ENCODE measurements around the gene UTF1.
"Not testable (repeated sequence)": the region's sequence is repeated elsewhere in the genome, so short reads cannot be mapped to it uniquely, and the experiment has no call there.

The UTF1 gene

DNA sequence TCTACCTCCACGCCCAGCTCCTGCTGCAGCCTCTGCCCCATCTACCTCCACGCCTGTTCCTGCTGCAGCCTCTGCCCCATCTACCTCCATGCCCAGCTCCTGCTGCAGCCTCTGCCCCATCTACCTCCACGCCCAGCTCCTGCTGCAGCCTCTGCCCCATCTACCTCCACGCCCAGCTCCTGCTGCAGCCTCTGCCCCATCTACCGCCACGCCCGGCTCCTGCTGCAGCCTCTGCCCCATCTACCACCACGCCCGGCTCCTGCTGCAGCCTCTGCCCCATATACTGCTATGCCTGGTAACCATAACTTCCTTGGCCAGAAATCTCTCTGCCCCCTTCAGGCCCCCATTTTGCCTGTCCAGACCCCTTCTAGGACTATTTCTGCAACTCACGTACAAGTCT lies 35.0 kb downstream of the UTF1 start:
- not testable (repeated sequence) for DNase-seq (ENCODE audit: low spot score)

GRCh38 chr10:133266056-133266795 lies 36.2 kb downstream of the UTF1 start:
- no peak for DNase-seq (ENCODE audit: low spot score)

- DNase-seq (ENCODE audit: low spot score) = no peak
These were observed 37.3 kb downstream of the UTF1 start for GRCh38 chr10:133267293-133267692.

GRCh38 chr10:133267829-133268228 lies 37.8 kb downstream of the UTF1 start:
- DNase-seq (ENCODE audit: low spot score) = no peak

- DNase-seq (ENCODE audit: low spot score) = no peak
These were observed 38.5 kb downstream of the UTF1 start for GRCh38 chr10:133268532-133268931.

- DNase-seq (ENCODE audit: low spot score) = no peak
These were observed 39.4 kb downstream of the UTF1 start for GRCh38 chr10:133269367-133269766.

DNA sequence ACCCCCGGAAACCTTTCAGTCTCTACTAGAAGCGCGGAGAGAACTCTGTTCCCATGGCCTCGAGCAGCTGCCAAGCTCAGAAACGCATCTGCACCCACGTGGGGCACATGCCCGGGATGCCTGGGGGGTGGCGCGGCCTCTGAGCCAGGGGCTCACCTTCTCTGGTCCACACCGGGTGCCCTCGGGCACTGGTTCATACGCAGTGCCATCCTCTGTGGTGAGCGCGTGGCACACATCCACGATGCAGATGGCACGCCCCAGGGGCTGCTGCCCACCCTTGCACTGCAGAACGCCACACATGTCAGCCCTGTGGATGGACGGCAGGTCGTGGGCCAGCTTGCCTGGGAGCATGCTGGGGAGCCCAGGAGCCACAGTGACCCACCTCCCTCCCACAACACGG lies 40.2 kb downstream of the UTF1 start:
- DNase-seq (ENCODE audit: low spot score) = no peak

- DNase-seq (ENCODE audit: low spot score) = no peak
These were observed 40.8 kb downstream of the UTF1 start for GRCh38 chr10:133270773-133271297.

DNA sequence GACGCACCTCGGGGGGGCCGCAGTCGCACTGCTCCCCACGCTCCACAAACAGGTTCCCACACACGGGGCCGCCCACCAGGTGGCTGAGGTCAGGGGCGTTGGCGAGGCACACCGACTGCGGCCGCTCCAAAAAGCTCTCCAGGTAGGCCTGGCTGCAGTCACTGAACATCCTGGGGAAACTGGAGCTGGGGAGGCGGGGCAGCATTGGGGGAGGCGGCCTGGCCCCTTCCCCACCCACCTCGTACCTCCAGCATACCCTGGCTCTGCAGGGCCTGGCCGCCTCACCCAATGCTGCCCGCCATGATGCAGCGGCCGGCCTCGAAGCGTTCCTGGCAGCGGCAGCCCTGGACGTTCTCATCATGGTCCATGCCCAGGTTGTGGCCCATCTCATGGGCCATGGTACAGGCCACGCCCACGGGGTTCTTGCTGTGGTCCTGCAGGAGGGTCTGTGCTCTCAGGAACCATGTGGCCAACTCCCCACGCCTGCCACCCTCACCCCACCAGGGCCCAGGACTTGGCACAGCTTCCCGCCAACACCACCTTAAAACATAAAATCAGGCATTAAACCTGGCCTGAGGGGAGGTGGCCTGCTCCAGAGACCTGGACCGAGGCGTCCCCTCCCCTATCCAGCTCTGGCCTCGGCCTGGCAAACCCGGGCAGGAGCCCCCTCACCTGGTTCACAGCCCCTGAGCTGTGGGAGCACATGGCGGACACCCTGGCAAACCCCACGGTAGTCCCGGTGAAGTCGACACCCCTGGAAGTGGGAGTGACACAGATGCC lies 41.7 kb downstream of the UTF1 start:
- no peak for DNase-seq (ENCODE audit: low spot score)

- no peak for DNase-seq (ENCODE audit: low spot score)
These were observed 42.4 kb downstream of the UTF1 start for GRCh38 chr10:133272301-133272963.

GRCh38 chr10:133272964-133273420 lies 43.0 kb downstream of the UTF1 start:
- no peak for DNase-seq (ENCODE audit: low spot score)

- DNase-seq (ENCODE audit: low spot score) = no peak
These were observed 43.6 kb downstream of the UTF1 start for GRCh38 chr10:133273534-133274143.

DNA sequence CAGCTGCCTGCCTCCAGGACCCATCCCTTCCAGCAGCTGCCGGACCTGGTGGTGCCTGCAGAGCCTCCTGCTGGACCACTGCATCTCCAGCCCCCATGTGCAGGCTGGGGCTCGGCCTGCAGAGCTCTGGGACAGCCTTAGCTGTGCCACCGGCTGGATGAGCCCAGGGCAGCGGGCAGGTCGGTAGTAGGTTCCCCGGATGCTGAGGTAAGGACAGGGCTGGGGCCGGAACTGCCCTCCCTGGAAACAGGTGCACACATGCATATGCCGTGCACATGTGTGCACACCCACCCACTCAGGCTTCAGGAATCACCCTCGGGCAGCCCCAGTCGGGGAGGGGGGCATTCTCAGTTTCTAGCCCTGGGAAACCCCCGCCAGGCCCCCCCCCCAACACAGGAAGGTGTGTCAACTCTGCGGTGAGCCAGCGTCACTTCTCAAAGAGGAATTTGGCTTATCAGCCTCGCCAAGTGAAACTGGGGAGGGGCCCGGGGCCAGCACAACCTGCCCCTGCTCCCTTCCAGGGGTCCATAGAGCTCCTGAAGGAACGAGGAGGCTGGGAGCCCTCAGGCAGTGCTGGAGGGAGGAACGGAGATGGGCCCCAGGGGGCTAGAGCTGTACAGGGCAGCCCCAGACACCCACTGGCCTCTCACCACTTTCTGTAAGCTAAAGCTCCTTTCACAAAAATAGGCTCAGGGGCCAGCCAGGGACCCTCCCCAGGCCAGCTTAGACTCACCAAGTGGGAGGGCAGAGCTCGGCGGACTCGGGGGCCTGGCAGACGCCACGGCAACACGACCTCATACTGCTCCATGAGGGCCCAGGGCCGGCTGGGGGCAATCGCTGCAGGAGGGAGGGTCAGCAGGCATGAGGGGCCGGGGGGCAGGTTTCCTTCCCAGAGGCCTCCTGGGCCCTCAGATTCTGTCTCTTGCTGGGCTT lies 45.0 kb downstream of the UTF1 start:
- no peak for DNase-seq (ENCODE audit: low spot score)

GRCh38 chr10:133275684-133276092 lies 45.7 kb downstream of the UTF1 start:
- no peak for DNase-seq (ENCODE audit: low spot score)

- no peak for DNase-seq (ENCODE audit: low spot score)
These were observed 46.0 kb downstream of the UTF1 start for GRCh38 chr10:133276100-133276434.

DNA sequence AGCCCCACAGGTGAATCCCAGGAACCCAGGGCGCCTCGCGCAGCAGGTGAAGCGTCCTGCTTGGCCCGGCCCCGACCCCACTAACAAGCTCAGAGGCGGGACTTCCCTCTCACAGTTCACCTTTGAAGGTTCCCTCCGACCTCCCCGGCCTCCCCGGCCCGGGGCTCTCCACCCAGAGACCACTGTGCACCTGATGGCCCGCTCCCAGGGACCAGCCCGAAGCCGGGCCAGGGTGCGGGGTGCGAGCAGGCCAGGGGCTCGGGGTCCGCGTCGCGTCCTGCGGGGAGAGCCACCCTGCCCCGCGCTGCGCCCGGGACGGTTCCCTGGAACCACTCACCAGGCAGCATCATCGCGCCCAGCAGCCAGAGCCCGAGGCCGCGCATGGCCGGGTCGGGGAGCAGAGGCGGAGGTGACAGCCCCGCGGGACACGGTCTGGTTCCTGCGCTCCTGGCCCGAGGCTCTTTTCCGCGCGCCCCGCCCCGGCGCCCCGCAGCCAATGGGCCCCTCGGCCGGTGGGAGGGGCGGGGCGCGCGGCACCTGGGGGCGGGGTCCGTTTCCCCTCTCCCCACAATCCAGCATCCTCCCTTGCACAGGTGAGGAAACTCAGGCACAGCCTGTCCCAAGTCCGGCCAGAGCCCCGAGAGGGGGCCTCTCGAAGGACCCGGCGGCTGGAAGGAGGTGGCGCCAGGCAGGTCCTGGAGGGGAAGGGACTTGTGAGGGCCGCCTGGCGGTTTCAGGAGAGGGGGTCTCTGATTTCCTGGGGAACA lies 46.6 kb downstream of the UTF1 start, which contains the start of gene ADAM8:
Gene ADAM8, minus strand, starts transcription at position 434 of the 767 bp plus-strand sequence. Its CDS starts 51 bp downstream, at position 383.
- DNase-seq (ENCODE audit: low spot score) = no peak

GRCh38 chr10:133277277-133277992 lies 47.4 kb downstream of the UTF1 start:
- no peak for DNase-seq (ENCODE audit: low spot score)

DNA sequence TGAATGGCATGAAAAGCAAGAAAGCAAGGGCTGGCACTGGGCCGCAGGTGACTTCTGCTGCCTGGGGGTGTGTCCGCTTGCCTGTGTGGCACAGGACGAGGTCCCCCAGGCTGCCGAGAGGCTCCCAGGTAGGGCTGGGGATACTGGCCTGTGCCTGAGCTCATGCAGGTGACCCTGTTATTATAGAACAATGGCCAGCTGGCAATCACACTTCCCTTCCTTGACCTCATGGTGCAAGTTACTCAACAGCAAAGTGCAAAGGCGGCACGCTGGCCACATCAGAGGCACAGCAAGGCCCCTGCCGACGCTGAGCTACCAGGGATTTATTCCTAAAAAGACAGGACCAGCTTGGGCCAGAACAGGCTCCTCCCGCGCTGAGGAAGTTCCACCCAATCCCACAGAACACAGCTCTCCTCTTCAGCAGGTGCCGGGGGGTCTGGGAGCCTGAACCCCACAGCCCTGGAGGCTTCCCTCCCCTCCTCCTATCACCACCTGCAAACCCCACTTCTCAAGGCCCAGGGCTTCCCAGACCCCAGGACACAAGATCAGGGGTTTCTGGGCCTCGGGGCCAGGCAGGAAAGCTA lies 48.1 kb downstream of the UTF1 start:
- DNase-seq (ENCODE audit: low spot score) = no peak

- DNase-seq (ENCODE audit: low spot score) = no peak
These were observed 48.7 kb downstream of the UTF1 start for GRCh38 chr10:133278577-133279265.
